Psoas muscle (tissue), 8 donors: Measurements from ENCODE around the gene GTF2A1L. TPM values are rescaled to one million over a fixed set of nuclear protein-coding genes. Genes with fewer than 3 reads are reported as not detected.

Experiments used
- ATAC-seq, 4 donors: fragments of 200-7000 bp; cut with Tn5 transposase; one replicate each; pipeline ENCODE4 v1.9.1; 2020; ENCODE audit warnings: moderate library complexity in 3 of 4, mild to moderate bottlenecking in 2 of 4
- DNase-seq, 2 donors: peaks; one replicate each; pipeline ENCODE4 v3.0.0-alpha.2; 2020
- H3K27ac ChIP-seq: fragments of 200-600 bp; one replicate; pipeline ENCODE4 v1.8.0; 2022
- H3K27me3 ChIP-seq, 3 donors: fragments of 200-600 bp in 1 of 3; one replicate each; pipeline versions ENCODE4 v1.6.1 to v1.8.0; 2013 to 2022; ENCODE audit warnings: low read length in 2 of 3, mild to moderate bottlenecking in 2 of 3, moderate library complexity in 1 of 3; ENCODE audit not compliant: insufficient read depth in 3 of 3
- H3K36me3 ChIP-seq, 2 donors: fragments of 200-600 bp in 1 of 2; one replicate each; pipeline versions ENCODE4 v1.6.1 to v1.8.0; 2013 to 2022; ENCODE audit warnings: low read depth in 1 of 2, mild to moderate bottlenecking in 1 of 2, moderate library complexity in 1 of 2; ENCODE audit not compliant: insufficient read depth in 1 of 2
- H3K4me1 ChIP-seq: fragments of 200-600 bp; one replicate; pipeline ENCODE4 v1.8.0; 2022
- H3K4me3 ChIP-seq: fragments of 200-600 bp; one replicate; pipeline ENCODE4 v1.8.0; 2022; ENCODE audit warnings: mild to moderate bottlenecking
- H3K9me3 ChIP-seq: fragments of 200-600 bp; one replicate; pipeline ENCODE4 v1.8.0; 2022
- WGBS, 3 donors: extraction: QIAGEN DNeasy Blood & Tissue Kit; methylation state at CpG; one replicate each; pipeline versions ENCODE4 v1.1.6 to v1.1.7; 2013; 5-methylcytosine and 5-hydroxymethylcytosine counted together
- intact Hi-C, 2 donors: fragments of 100-400 bp; cut with DNase I; formaldehyde crosslinking; loops; one replicate each; pipeline versions ENCODE4 v1.11.0 to v1.14.2; 2022
- polyA plus RNA-seq, 3 donors: library from polyadenylated mRNA; stranded (reverse); fragments of 200-250 nt; gene quantifications; one replicate each; pipeline ENCODE4 v1.2.3, GENCODE V29; 2013
- total RNA-seq, 4 donors: library from RNA; stranded (reverse); fragmentation: NEBNext Ultra II Directional in 2 of 4; extraction: Animal tissue kit (Norgen Biotek cat#: 25700) in 2 of 4; gene quantifications; one replicate each; pipeline versions ENCODE4 v1.2.1 to v1.2.4, GENCODE V29; 2021 to 2023
- TF ChIP-seq, protein P1 (sequence below): fragments of 200-600 bp; IDR thresholded peaks from one replicate; pipeline ENCODE4 v1.8.0; 2022; ENCODE audit warnings: antibody characterized with exemption
- donor health status: healthy with polysubstance abuse.
- donor health status: DM: no; HTN: no; CAD: no; lungs with moderate emphysema.
- donor health status: Bipolar disorder and iron deficiency.
- donor health status: healthy.
- donor health status: DM: yes; HTN: yes; CAD: no.
- donor health status: DM: no; HTN: no; CAD: no.
- donor health status: DM: no; HTN: no; CAD: no.
- donor health status: DM: yes; HTN: yes; CAD: no.

Gene GTF2A1L
- total and polyA plus RNA-seq, 7 donors: 0.05 to 0.76 (median 0.39) TPM; not detected in 3

DNA sequence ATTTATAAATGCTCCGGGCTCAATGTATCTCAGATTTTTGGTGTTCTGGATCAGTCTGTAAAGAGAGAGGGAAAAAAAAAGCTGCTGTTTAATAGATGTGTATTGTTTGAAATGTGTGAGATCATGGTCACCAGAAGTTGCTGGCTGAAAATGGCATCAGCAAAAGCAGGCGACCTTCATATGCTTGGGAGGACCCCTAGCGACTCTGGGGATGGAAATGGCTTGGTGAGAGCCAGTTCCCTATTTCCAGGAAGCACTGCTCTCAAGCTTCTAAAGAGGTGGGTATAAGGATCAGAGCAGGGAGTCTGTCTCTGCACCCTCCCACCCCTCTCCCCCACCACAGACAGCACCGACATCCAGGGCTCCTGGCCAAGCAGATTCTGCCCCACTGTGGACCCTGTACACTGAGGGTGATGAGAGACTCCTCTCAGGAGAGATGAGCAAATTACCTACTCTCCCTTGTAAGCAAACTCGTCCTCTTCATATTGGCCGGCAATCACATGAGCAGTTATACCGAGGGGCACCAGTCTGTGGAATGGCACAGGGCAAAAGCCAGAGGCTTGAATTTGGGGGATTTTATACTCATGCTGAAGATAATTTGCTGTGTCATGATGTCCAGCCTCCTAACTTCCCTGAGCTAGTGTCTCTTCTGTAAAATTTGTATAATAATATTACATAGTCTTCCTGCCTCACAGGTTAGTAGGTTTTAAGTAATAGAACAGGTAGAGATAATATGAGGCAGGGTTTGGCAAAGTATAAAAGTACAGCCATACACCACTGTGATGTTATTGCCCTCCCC, 108.2 kb downstream of the GTF2A1L start:
- Histone ChIP-seq H3K36me3 (no peaks in the 10 kb centered on the region), H3K4me3 (no peak overlapping the region), H3K27ac (no peak overlapping the region), H3K4me1 (no peaks in the 10 kb centered on the region), H3K27me3 (no peaks in the 10 kb centered on the region), H3K9me3 (no peaks in the 10 kb centered on the region)
- intact Hi-C loops: loop anchor here in 1 of 2 donors (5.0 kb wide), 1 partner anchor 124 kb away; no protein-coding TSS in a partner anchor
- WGBS, 3 donors: 65 to 69% (median 68%) methylated on average over 7 of the region's 7 CpGs
- TF ChIP-seq, protein P1, sequence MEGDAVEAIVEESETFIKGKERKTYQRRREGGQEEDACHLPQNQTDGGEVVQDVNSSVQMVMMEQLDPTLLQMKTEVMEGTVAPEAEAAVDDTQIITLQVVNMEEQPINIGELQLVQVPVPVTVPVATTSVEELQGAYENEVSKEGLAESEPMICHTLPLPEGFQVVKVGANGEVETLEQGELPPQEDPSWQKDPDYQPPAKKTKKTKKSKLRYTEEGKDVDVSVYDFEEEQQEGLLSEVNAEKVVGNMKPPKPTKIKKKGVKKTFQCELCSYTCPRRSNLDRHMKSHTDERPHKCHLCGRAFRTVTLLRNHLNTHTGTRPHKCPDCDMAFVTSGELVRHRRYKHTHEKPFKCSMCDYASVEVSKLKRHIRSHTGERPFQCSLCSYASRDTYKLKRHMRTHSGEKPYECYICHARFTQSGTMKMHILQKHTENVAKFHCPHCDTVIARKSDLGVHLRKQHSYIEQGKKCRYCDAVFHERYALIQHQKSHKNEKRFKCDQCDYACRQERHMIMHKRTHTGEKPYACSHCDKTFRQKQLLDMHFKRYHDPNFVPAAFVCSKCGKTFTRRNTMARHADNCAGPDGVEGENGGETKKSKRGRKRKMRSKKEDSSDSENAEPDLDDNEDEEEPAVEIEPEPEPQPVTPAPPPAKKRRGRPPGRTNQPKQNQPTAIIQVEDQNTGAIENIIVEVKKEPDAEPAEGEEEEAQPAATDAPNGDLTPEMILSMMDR: no peak
- DNase-seq: no peak
- no peak for ATAC-seq

DNA sequence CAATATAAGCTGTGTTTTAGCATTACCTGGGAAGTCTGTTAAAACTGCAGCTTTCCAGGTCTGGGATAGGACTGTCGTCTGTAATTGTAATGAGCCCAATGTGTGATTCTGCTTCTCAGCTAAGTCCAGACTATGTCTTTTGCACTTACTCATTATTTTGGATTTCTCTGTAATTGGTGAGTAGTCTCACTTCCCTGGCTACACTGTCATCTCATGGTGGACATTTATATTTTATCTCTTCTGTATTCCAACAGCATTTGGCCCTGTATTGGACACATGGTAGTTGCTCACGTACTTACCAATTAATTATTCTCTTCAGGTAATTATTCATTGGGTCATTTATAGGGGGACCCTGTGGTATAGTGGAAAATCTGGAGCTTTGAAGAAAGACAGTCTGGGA, 109.9 kb downstream of the GTF2A1L start:
- TF ChIP-seq, protein P1: no peak
- no peak for ATAC-seq
- WGBS, 3 donors: 83 to 87% (median 85%) methylated on average over 2 of the region's 2 CpGs
- Histone ChIP-seq H3K36me3 (no peaks in the 10 kb centered on the region), H3K27ac (no peak overlapping the region), H3K4me3 (no peak overlapping the region), H3K27me3 (no peaks in the 10 kb centered on the region), H3K9me3 (no peaks in the 10 kb centered on the region), H3K4me1 (no peaks in the 10 kb centered on the region)
- no peak for DNase-seq
- intact Hi-C loops: loop anchor here in 1 of 2 donors (5.0 kb wide), 1 partner anchor 125 kb away; no protein-coding TSS in a partner anchor

DNA sequence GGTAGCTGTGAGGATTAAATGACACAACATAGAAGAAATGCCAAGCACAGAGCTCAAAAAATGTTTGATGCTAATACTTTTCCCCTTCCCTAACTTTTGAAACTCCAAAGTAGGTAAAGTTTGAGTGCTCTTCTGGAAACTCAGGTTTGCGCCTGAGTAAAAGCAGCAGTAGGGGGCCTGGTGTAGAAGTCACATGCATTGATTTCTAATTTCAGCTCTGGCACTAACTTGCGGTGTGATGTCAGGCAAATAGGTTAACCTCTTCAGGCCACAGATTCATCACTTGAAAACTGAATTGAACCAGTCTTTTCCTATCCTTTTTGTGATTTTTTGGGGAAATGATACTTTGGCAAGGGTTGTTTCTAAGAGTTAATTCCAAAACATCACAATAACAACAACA, 110.6 kb downstream of the GTF2A1L start:
- intact Hi-C loops: loop anchor here in 1 of 2 donors (5.0 kb wide), 1 partner anchor 126 kb away; no protein-coding TSS in a partner anchor
- Histone ChIP-seq H3K9me3 (no peaks in the 10 kb centered on the region), H3K27ac (no peak overlapping the region), H3K4me3 (no peak overlapping the region), H3K27me3 (no peaks in the 10 kb centered on the region), H3K4me1 (no peaks in the 10 kb centered on the region), H3K36me3 (no peaks in the 10 kb centered on the region)
- 66 to 79% (median 72%) methylated on average over 2 of the region's 2 CpGs for WGBS, 3 donors
- ATAC-seq (no peak), DNase-seq (no peak)
- TF ChIP-seq, protein P1: no peak

DNA sequence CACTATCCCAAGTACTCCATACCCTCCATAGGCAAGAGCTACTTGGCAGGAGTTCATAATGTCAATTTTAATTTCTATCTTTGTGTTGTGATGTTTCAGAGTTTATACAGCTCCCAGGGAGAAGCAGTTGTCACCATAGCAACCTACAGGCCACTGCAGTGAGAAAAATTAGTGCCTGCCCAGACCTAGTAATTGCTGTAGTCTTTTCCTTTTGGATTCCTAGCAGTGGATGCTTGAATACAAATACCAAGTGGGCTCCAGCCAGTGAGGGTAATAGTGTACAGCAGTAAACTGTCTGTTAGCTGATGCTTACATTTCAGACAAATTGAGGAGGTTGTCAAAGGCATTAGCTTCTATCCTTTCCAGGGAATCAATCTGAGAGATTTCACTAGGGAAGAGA, 111.2 kb downstream of the GTF2A1L start:
- H3K4me1 ChIP-seq: no peaks in the 10 kb centered on the region
- H3K36me3 ChIP-seq: no peaks in the 10 kb centered on the region
- no peak overlapping the region for H3K27ac ChIP-seq
- no peak for ATAC-seq
- TF ChIP-seq, protein P1: no peak
- DNase-seq: no peak
- H3K9me3 ChIP-seq: no peaks in the 10 kb centered on the region
- H3K27me3 ChIP-seq: no peaks in the 10 kb centered on the region
- intact Hi-C loops: loop anchor here in 1 of 2 donors (5.0 kb wide), 1 partner anchor 127 kb away; no protein-coding TSS in a partner anchor
- no peak overlapping the region for H3K4me3 ChIP-seq

Other genes starting within 250 kb of the GTF2A1L start
- gene PPP1R21, start 177.1 kb upstream of the GTF2A1L start, total RNA-seq: 10 to 100 TPM in 1 of 4 donors, 1 to 10 TPM in 3; 7.1 to 10.4 (median 7.6) TPM
- gene PPP1R21, start 177.1 kb upstream of the GTF2A1L start, polyA plus RNA-seq: 10 to 100 TPM in 1 of 3 donors, 1 to 10 TPM in 2; 6.2 to 15.4 (median 9.1) TPM
- gene STON1, start 87.7 kb upstream of the GTF2A1L start, total RNA-seq: 1 to 10 TPM; 1.8 to 5.6 (median 2.1) TPM
- gene STON1, start 87.7 kb upstream of the GTF2A1L start, polyA plus RNA-seq: 1 to 10 TPM in 2 of 3 donors, under 1 TPM in 1; 0.98 to 1.8 (median 1.2) TPM
- not detected for gene LHCGR, start 137.9 kb downstream of the GTF2A1L start, total RNA-seq
- under 1 TPM; 0.01 to 0.04 (median 0.03) TPM for gene LHCGR, start 137.9 kb downstream of the GTF2A1L start, polyA plus RNA-seq